GM12873 (cell line): Measurements from ENCODE around the gene TRAIP.

Source experiments
- TF ChIP-seq, protein P1 (sequence below): IDR thresholded peaks from 2 replicates; pipeline ENCODE4 v1.5.1; 2012; ENCODE audit warnings: low read depth, mild to moderate bottlenecking, moderate library complexity, low read length, control low read depth; ENCODE audit not compliant: insufficient read depth; ENCODE audit errors: missing control alignments

TRAIP gene

DNA sequence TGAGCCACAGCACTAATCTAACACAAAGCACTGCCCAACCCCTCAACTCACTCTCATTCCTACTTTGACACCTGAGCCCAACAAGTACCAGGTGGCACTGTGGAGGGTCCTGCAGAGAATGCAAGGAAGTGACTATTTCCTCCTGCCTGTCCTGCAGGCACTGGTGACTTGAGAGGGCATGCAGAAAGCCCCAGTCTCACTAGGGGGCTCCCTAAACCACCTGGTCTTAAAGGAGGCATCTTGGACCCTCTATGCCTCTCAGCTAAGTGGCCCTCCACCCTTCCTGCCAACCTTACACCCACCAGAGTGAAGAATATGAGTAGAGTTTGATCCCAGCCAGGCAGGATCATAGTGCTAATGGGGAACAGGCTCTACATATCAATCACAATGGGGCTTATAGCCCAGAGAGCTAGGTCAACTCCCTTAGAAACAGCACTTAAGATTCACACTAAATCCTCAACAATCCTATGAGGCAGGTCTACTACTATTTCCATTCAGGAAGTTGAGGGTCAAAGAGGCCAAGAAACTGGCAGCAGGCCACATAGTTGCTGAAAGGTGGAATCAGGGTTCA lies 15.2 kb downstream of the TRAIP start:
- TF ChIP-seq, protein P1, sequence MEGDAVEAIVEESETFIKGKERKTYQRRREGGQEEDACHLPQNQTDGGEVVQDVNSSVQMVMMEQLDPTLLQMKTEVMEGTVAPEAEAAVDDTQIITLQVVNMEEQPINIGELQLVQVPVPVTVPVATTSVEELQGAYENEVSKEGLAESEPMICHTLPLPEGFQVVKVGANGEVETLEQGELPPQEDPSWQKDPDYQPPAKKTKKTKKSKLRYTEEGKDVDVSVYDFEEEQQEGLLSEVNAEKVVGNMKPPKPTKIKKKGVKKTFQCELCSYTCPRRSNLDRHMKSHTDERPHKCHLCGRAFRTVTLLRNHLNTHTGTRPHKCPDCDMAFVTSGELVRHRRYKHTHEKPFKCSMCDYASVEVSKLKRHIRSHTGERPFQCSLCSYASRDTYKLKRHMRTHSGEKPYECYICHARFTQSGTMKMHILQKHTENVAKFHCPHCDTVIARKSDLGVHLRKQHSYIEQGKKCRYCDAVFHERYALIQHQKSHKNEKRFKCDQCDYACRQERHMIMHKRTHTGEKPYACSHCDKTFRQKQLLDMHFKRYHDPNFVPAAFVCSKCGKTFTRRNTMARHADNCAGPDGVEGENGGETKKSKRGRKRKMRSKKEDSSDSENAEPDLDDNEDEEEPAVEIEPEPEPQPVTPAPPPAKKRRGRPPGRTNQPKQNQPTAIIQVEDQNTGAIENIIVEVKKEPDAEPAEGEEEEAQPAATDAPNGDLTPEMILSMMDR: peak; percentile 63

DNA sequence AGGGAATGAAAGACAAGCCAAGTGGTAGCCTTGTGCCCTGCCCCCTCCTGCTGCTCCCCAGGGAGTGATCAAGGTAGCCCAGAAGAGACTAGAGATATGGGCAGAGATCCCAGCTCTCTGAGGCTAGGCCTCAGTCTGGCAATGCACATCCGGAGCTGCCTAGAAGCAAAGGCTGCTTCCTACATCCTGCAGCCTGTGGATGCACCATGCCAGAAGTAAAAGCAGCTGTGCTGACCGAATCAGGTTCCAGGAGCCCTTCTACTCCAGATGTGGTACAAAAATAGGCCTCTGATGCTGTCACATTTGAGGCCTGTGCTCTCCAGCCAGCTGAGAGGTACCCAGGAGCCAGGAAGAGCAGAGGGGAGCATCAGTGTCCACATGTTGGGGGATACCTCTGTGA lies 16.0 kb downstream of the TRAIP start:
- TF ChIP-seq, protein P1: no peak

DNA sequence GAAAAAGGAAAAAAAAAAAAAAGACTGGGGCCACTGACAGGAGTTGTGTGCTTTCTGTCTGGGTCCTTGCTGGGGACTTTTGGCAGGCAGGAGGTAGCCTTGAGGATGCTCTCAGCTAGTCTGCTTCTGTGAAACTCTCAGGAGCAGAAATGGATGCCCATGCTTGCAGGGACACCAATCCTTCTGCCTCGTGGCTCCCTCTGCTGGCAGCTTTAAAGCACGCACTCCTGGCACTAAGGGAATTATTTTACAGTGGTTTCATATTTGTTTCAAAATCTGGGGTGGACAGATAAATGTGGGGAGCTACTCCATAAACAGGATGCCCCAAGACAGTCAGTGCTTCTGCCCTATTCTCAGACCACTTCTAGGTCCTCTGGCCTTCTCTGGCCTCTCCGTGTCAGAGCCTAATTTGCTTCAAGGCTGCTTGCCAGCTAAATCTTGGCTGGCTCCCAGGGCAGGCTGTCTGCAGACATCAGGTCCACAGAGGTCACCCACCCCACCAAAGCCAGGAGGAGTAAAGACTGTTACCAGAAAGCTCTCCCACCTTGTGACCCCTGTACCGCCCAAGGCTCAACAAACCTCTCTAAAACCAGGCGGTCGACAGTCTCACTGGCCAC lies 17.1 kb downstream of the TRAIP start:
- TF ChIP-seq, protein P1: peak; percentile 87

DNA sequence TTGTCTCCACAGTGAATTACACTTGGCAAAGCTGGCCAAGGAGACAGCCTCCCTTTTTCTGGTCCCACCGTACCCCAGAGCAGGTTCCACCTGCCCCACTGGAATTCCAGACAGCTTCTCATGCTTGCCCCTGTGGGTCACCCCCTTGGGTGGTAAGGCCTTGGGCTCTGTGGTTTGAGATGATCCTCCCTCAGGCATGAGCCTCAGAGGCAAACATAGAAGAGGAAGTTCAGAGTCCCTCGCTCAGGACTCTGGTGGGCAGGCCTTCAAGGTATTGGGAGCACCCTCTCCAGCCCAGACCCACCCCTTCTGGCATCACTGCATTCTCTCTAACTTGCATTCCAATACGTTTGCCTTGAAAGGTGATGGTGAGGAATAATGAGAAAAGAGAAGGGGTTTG lies 25.0 kb downstream of the TRAIP start:
- TF ChIP-seq, protein P1: no peak

DNA sequence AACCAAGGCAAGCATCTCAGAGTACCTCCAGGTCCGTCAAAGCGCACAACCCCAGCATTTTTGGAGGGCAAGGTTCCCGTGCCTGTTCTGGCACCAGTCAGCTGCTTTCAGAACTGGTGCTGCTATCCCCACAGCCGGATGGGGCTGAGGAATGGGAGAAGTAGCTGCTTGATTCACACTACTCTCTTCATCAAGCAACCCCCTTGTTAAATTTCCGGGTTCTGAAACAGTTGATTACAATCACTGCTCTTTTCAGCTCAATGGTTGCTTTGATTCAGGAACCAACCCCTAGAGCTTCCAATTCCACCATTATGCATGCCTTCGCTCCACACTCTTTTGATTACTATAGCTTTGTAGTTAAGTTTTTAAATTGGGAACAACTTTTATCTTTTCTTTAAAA lies 30.3 kb downstream of the TRAIP start:
- TF ChIP-seq, protein P1: no peak

DNA sequence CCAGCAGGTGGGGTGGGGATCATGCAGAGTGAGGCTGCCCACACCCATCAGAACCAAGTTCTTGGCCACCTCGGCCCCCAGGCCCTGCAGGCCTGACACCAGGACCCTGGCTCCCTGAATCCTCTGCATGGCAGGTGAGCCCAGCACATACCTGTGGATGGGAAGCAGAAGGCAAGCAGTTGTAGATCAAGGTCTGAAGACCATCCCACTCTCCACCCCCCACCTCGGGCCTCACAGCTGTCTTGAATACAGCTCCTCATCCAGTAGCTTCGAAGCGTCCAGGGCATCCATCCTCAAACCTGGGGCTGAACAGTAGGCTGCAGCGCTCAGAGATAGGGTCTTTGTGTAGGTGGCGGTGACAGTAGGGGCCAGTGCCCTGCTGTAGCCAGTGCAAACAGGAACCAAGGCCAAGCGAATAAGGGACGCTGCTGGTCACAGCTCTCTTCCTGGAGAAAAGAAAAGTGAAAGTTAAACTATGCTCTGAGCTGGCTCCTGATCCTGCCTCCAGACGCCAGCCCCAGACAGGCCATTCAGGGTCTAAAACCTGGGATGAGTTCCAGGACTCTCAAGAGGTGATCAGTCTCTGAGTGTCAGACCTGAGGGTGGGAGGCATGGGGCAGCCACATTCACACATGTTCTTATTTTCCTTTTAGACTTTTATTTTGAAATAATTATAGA lies 42.7 kb downstream of the TRAIP start, which contains the start of gene UBA7:
Gene UBA7, minus strand, starts transcription at position 457 of the 678 bp plus-strand sequence. Its CDS starts 166 bp downstream, at position 291.
- TF ChIP-seq, protein P1: no peak

DNA sequence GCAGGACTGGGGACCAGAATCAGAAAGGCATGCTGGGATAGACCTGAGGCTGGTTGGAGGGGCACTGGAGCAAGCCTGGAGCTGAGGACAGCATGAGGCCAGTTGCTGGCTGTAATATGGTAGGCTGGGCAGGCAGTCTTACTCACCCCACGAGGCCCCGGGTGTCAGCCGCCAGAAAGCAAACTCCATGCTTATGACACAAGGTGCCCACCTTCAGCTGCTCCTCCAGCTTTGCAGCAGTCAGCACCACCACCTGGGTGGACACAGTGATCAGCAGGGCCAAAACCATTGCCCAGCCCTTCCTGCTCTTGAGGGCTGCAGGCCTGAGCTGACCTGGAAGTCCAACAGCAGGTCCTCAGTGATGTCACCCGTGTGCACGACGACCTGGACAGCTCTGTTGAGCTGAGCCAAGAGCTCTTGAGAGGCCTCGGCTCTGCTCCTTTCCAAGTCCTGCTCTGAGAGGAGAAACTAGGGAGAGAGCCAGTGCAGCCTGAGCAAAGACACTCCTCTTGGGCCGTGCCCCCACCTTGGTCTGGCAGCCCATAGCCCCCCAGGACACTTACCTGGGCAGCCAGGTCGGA lies 43.4 kb downstream of the TRAIP start:
- TF ChIP-seq, protein P1: no peak
